ENCODE data around the gene SH3TC1.
A peak's percentile ranks its signal among the peaks of the same experiment; 100 is the strongest.

- TF ChIP-seq CTCF (IDR thresholded peaks at IDR 0.05; ENCODE audit: low read depth, low read length, poor library complexity, severe bottlenecking) (peak; percentile 97), EZH2phosphoT487 (IDR thresholded peaks at IDR 0.05; ENCODE audit: borderline replicate concordance, low read length) (no peak)
These were observed 43.0 kb downstream of the SH3TC1 start for GRCh38 chr4:8241895-8242696.
